C1 segment of cervical spinal cord (tissue), 14 donors: ENCODE data around the gene HECTD1.
A peak's percentile ranks its signal among the peaks of the same experiment; 100 is the strongest.
"Not testable (repeated sequence)": the region's sequence is repeated elsewhere in the genome, so short reads cannot be mapped to it uniquely, and the experiment has no call there.

ENCODE experiments used
- DNase-seq, 14 donors: peaks; one replicate each; lab custom pipeline; 2025; lab: John Stamatoyannopoulos, UW

The HECTD1 gene

DNA sequence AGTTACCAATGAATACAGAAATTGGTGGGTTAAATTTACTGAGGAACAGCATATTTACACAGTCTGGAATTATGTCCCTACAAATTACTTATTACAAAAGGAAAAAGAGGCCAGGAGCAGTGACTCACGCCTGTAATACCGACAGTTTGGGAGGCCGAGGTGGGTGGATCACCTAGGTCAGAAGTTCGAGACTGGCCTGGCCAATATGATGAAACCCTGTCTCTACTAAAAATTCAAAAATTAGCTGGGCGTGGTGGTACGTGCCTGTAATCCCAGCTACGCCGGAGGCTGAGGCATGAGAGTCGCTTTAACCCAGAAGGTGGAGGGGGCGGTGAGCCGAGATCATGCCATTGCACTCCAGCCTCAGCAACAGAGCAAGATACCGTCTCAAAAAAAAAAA is 52.6 kb downstream of the HECTD1 start:
- no peak for DNase-seq

- no peak for DNase-seq
Measured at GRCh38 chr14:31142455-31143087, 65.0 kb downstream of the HECTD1 start.

DNA sequence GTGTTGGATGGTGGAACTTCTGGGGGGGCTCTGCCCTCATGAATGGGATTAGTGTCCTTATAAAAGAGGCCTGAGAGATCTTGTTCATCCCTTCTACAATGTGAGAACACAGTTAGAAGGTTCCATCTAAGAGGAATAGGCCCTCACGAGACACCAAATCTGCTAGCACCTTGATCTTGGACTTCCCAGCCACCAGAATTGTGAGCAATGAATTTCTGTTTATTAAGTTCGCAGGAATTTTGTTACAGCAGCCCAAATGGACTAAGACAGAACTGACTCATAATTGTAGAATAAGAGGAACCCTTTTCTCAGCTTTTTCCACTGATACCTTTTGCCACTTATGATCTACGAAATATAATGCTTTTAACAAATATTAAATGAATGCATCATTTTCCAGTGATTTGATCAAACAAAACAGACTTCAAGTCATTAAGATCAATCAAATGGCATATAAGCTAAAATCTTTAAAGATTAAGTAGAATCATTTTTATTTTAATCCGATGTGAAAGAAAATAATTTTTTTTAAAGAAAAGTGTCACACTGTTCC is 68.2 kb downstream of the HECTD1 start:
- DNase-seq: no peak

- no peak for DNase-seq
Measured at GRCh38 chr14:31138301-31138700, 69.3 kb downstream of the HECTD1 start.

- DNase-seq: no peak
Measured at GRCh38 chr14:31137214-31137889, 70.2 kb downstream of the HECTD1 start.

DNA sequence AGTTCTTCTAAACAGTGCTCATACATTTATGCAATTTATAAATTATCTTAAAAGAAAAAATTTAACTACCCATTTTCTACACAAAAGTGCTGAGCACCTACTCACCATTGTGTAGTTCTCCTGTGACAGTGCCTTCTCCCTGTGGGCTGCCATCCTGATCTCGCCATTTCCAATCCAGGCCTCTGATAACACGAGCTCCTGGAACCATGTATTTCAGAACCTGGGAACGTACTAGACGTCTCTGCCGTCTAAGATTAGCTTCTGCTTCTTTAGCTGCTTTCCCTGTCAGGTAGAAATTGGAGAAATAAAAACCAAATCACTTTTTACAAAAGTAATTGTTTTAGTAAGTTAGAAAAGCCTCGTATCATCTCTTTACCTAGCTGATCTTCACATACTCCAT is 74.5 kb downstream of the HECTD1 start:
- DNase-seq: no peak

- DNase-seq: peak in 2 of 14 donors; percentile 2 to 6
Measured at GRCh38 chr14:31128601-31129526, 78.7 kb downstream of the HECTD1 start.

GRCh38 chr14:31127690-31128089 is 79.9 kb downstream of the HECTD1 start:
- no peak for DNase-seq

- DNase-seq: no peak
Measured at GRCh38 chr14:31126680-31127079, 80.9 kb downstream of the HECTD1 start.

DNA sequence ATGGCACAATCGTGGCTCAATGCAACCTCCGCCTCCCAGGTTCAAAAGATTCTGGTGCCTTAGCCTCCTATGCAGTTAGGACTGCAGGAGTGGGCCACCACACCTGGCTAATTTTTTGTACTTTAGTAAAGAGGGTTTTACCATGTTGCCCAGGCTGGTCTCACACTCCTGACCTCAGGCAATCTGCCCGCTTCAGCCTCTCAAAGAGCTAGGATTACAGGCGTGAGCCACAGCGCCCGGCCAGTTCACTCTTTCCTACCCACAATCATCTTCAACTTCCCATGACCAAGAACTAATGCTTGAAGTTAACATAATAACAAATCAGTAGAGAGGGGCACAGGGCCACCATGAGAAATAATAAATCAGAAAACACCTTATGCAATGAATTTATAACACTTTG is 82.4 kb downstream of the HECTD1 start:
- no peak for DNase-seq

GRCh38 chr14:31124197-31124596 is 83.4 kb downstream of the HECTD1 start:
- DNase-seq: no peak

DNA sequence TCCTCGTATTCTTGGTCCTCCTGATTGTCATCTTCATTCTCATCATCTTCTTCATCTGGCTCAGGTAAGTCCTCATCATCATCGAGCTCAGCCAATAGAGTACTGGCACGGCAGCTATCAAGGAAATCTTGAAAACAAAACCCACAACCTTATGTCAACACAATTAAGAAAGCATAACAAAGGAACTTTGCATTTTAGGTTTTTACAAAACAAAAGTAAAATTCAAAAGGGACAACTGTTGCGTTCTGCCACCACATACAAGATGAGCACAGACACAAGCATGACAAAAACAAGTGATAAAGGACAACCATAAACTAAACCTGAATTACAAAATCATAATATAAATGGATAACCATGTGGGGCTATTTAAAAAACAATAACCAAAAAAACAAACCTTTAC is 84.7 kb downstream of the HECTD1 start:
- no peak for DNase-seq

DNA sequence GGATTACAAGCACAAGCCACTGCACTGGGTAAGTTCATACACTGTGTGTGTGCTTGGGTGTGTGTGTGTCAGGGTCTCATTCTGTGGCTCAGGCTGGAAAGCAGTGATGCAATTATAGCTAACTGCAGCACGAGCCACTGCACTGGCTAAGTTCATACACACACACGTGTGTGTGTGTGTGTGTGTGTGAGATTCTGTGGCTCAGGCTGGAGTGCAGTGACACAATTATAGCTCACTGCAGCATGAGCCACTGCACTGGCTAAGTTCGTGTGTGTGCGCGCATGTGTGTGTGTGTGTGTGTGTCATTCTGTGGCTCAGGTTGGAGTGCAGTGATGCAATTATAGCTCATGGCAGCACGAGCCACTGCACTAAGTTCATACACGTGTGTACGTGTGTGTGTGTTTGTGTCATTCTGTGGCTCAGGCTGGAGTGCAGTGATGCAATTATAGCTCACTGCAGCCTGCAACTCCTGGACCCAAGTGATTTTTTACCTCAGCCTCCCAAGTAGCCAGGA is 85.4 kb downstream of the HECTD1 start:
- DNase-seq: no peak

- no peak for DNase-seq
Measured at GRCh38 chr14:31118892-31119291, 88.7 kb downstream of the HECTD1 start.

GRCh38 chr14:31113794-31114193 is 93.8 kb downstream of the HECTD1 start:
- no peak for DNase-seq

GRCh38 chr14:31110872-31111271 is 96.7 kb downstream of the HECTD1 start:
- no peak for DNase-seq

DNA sequence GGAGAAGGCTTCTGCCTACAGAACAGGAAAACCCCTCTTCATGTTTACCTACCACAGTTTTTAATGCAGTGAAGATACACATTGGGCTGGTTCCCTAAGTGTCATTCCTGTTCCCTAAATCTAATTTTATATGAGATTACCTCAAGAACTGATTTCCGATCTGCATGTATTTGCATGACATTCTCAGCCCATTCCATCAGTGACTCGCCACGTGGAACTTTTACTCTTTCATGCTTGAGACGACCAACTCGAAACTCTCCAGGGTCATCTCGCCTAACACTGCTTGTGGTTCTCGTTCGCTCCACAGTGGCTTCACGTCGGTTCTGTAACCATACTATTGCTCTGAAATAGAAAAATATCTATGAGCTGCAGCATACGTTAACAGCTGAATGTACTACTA is 98.3 kb downstream of the HECTD1 start:
- no peak for DNase-seq

GRCh38 chr14:31106768-31107167 is 100.8 kb downstream of the HECTD1 start:
- no peak for DNase-seq

DNA sequence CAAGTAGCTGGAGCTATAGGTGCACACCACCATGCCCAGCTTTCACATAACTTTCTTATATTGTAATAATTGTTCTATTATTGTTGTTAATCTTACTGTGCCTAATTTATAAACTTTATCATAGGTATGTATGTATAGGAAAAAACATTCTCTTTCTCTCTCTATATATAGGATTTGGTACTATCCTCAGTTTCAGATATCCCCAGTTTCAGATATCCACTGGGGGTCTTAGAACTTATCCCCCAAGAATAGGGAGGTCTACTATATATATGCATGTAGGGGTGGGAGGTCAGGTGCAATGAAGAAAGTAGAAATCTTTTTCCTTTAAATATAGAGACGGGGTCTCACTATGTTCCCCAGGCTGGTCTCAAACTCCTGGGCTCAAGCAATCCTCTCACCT is 110.5 kb downstream of the HECTD1 start:
- DNase-seq: no peak

DNA sequence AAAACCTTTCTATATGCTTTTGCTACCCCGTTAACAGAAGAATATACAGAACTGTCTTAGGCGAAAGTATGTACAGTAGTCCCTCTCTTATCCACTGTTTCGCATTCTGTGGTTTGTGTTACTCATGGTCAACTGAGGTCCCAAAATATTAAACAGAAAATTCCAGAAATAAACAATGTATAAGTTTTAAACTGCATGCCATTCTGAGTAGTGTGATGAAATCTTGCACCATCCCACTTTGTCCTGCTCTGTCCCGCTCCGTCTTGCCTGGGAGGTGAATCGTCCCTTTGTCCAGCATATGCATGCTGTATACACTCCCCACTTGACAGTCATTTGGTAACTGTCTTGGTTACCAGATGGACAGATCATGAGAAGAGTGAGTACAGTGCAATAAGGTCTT is 111.3 kb downstream of the HECTD1 start:
- DNase-seq: no peak

DNA sequence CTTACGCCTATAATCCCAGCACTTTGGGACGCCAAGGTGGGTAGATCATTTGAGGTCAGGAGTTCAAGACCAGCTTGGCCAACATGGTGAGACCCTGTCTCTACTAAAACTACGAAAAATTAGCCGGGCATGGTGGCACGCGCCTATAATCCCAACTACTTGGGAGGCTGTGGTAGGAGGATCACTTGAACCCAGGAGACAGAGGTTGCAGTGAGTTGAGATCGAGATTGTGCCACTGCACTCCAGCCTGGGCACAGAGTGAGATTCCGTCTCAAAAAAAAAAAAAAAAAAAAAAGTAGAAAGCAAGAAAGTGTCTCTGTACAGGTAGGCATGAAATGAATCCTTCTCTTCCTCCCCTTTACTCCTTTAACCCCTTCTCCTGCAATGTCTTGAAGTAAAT is 111.8 kb downstream of the HECTD1 start:
- not testable (repeated sequence) for DNase-seq
